GM19467 (cell line): ENCODE measurements around the gene RXFP3.
"Not testable (repeated sequence)": the region's sequence is repeated elsewhere in the genome, so short reads cannot be mapped to it uniquely, and the experiment has no call there.

ENCODE experiments used
- ATAC-seq: cut with Tn5 transposase; IDR thresholded peaks from one replicate; pipeline ENCODE4 v1.9.1; 2021; ENCODE audit warnings: mild to moderate bottlenecking, moderate library complexity; ENCODE audit not compliant: unreplicated experiment

RXFP3 gene

GRCh38 chr5:33934176-33934575, 2.0 kb upstream of the RXFP3 start:
- ATAC-seq: peak; percentile 14

- ATAC-seq: no peak
These were observed 194 bp upstream of the RXFP3 start for GRCh38 chr5:33936004-33936380.

- no peak for ATAC-seq
These were observed 976 bp downstream of the RXFP3 start for GRCh38 chr5:33937017-33937706.

GRCh38 chr5:33937707-33938506, 1.7 kb downstream of the RXFP3 start:
- no peak for ATAC-seq

- ATAC-seq: no peak
These were observed 2.3 kb downstream of the RXFP3 start for GRCh38 chr5:33938507-33938796.

GRCh38 chr5:33938881-33939280, 2.7 kb downstream of the RXFP3 start:
- no peak for ATAC-seq

- no peak for ATAC-seq
These were observed 3.5 kb downstream of the RXFP3 start for GRCh38 chr5:33939556-33940262.

GRCh38 chr5:33941090-33941489, 4.9 kb downstream of the RXFP3 start:
- no peak for ATAC-seq

GRCh38 chr5:33944543-33945132, 8.5 kb downstream of the RXFP3 start:
- ATAC-seq: no peak

- ATAC-seq: not testable (repeated sequence)
These were observed 16.0 kb downstream of the RXFP3 start for GRCh38 chr5:33952175-33952574.

- no peak for ATAC-seq
These were observed 21.5 kb downstream of the RXFP3 start for GRCh38 chr5:33957577-33958150.

- ATAC-seq: no peak
These were observed 22.0 kb downstream of the RXFP3 start for GRCh38 chr5:33958176-33958575.

GRCh38 chr5:33964132-33964700, 28.0 kb downstream of the RXFP3 start:
- no peak for ATAC-seq

- no peak for ATAC-seq
These were observed 30.6 kb downstream of the RXFP3 start for GRCh38 chr5:33966805-33967204.

- ATAC-seq: no peak
These were observed 32.2 kb downstream of the RXFP3 start for GRCh38 chr5:33968211-33969005.

- peak; percentile 65 for ATAC-seq
These were observed 33.6 kb downstream of the RXFP3 start for GRCh38 chr5:33969572-33970452.

- ATAC-seq: no peak
These were observed 37.1 kb downstream of the RXFP3 start for GRCh38 chr5:33973271-33973670.

- no peak for ATAC-seq
These were observed 39.7 kb downstream of the RXFP3 start for GRCh38 chr5:33975852-33976251.

- no peak for ATAC-seq
These were observed 40.1 kb downstream of the RXFP3 start for GRCh38 chr5:33976307-33976706.
